ENCODE measurements around the gene IL1R1.

DNA sequence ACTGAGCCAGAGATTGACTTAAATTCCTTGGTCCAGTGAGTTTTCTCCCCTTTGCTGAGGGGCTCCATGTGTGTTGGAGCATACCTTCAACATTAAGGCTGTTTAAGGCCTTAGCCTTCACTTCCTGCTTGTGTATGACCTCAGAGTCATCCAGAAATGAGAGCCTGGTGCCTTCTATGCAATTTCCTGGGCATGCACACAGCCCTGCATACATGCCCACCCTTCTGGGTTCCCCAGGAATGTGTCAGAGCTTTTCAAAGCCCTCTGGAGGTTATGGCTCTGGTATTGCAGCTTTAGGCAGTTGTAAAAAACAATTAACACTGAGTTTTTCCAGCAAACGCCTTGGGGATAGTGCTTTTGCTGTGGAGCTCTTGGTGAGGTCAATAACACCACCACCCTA, 16.7 kb downstream of the IL1R1 start:
- no peak for TF ChIP-seq TAF1 (conservative IDR thresholded peaks at IDR 0.05)
- TF ChIP-seq, protein P1, sequence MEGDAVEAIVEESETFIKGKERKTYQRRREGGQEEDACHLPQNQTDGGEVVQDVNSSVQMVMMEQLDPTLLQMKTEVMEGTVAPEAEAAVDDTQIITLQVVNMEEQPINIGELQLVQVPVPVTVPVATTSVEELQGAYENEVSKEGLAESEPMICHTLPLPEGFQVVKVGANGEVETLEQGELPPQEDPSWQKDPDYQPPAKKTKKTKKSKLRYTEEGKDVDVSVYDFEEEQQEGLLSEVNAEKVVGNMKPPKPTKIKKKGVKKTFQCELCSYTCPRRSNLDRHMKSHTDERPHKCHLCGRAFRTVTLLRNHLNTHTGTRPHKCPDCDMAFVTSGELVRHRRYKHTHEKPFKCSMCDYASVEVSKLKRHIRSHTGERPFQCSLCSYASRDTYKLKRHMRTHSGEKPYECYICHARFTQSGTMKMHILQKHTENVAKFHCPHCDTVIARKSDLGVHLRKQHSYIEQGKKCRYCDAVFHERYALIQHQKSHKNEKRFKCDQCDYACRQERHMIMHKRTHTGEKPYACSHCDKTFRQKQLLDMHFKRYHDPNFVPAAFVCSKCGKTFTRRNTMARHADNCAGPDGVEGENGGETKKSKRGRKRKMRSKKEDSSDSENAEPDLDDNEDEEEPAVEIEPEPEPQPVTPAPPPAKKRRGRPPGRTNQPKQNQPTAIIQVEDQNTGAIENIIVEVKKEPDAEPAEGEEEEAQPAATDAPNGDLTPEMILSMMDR (IDR thresholded peaks at IDR 0.05; ENCODE audit: low read depth, low read length, missing input control) = no peak
- TF ChIP-seq, protein P2, sequence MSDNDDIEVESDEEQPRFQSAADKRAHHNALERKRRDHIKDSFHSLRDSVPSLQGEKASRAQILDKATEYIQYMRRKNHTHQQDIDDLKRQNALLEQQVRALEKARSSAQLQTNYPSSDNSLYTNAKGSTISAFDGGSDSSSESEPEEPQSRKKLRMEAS (IDR thresholded peaks at IDR 0.05) = no peak
